Activated effector memory CD4-positive, alpha-beta T cell treated with anti-CD3 and anti-CD28 coated beads, Interleukin-2, amount 50 U/mL, for 16 hours (primary cell): ENCODE data around the gene MBNL1.
A peak's percentile ranks its signal among the peaks of the same experiment; 100 is the strongest.

ENCODE experiments used
- DNase-seq: peaks from one replicate; pipeline ENCODE4 v3.0.0-alpha.2; 2020

Gene MBNL1

GRCh38 chr3:152268555-152269055 lies at the start of gene MBNL1:
Gene MBNL1, plus strand, starts transcription at chr3:152268929. Its CDS starts 31,265 bp downstream, at chr3:152300194.
- DNase-seq = peak; percentile 94

- DNase-seq = no peak
Measured at GRCh38 chr3:152219216-152219615, 49.5 kb upstream of the MBNL1 start.

GRCh38 chr3:152219769-152220255 lies 48.9 kb upstream of the MBNL1 start:
- no peak for DNase-seq

GRCh38 chr3:152222327-152222726 lies 46.4 kb upstream of the MBNL1 start:
- DNase-seq = no peak

- DNase-seq = no peak
Measured at GRCh38 chr3:152225201-152225600, 43.5 kb upstream of the MBNL1 start.

- DNase-seq = no peak
Measured at GRCh38 chr3:152226176-152226575, 42.6 kb upstream of the MBNL1 start.

- DNase-seq = no peak
Measured at GRCh38 chr3:152227027-152227426, 41.7 kb upstream of the MBNL1 start.

- DNase-seq = no peak
Measured at GRCh38 chr3:152229692-152230091, 39.0 kb upstream of the MBNL1 start.

- no peak for DNase-seq
Measured at GRCh38 chr3:152230370-152230769, 38.4 kb upstream of the MBNL1 start.

GRCh38 chr3:152232001-152232400 lies 36.7 kb upstream of the MBNL1 start:
- DNase-seq = no peak

GRCh38 chr3:152232679-152233078 lies 36.0 kb upstream of the MBNL1 start:
- DNase-seq = no peak

- no peak for DNase-seq
Measured at GRCh38 chr3:152234657-152235375, 33.9 kb upstream of the MBNL1 start.

- DNase-seq = no peak
Measured at GRCh38 chr3:152235709-152236298, 32.9 kb upstream of the MBNL1 start.

GRCh38 chr3:152236716-152237115 lies 32.0 kb upstream of the MBNL1 start:
- no peak for DNase-seq

GRCh38 chr3:152241142-152242017 lies 27.3 kb upstream of the MBNL1 start:
- DNase-seq = no peak

GRCh38 chr3:152243301-152243711 lies 25.4 kb upstream of the MBNL1 start:
- no peak for DNase-seq

- DNase-seq = peak; percentile 71
Measured at GRCh38 chr3:152243721-152244516, 24.8 kb upstream of the MBNL1 start.

- no peak for DNase-seq
Measured at GRCh38 chr3:152244517-152244888, 24.2 kb upstream of the MBNL1 start.

GRCh38 chr3:152245498-152246170 lies 23.1 kb upstream of the MBNL1 start:
- no peak for DNase-seq

- DNase-seq = no peak
Measured at GRCh38 chr3:152251916-152252315, 16.8 kb upstream of the MBNL1 start.

- DNase-seq = no peak
Measured at GRCh38 chr3:152252755-152253154, 16.0 kb upstream of the MBNL1 start.

GRCh38 chr3:152253514-152253913 lies 15.2 kb upstream of the MBNL1 start:
- no peak for DNase-seq
